Amniotic stem cell (primary cell): Measurements from ENCODE around the gene TTC13.

ENCODE experiments used
- DNase-seq: peaks from one replicate; lab custom pipeline; 2025; lab: John Stamatoyannopoulos, UW

The TTC13 gene

DNA sequence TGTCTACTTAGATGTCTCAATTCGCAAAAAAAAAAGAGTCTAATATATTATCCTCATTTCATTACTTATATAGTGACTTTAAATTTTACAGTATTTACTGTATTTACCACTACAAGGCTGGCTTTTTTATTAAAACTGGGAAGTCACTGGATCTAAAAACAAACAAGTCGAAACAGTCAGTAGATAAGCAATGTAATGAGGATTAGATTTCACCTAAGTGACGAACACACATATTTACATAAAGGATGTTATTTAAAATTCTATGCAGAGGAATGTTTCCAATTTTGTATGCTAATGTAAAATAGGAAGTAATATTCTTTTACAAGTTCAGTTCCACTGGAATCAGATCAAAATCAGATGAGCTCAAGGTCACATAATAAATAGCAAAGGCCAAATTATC lies 28.3 kb downstream of the TTC13 start:
- DNase-seq, result no peak

GRCh38 chr1:230948903-230949302 lies 29.8 kb downstream of the TTC13 start:
- DNase-seq, result no peak

DNA sequence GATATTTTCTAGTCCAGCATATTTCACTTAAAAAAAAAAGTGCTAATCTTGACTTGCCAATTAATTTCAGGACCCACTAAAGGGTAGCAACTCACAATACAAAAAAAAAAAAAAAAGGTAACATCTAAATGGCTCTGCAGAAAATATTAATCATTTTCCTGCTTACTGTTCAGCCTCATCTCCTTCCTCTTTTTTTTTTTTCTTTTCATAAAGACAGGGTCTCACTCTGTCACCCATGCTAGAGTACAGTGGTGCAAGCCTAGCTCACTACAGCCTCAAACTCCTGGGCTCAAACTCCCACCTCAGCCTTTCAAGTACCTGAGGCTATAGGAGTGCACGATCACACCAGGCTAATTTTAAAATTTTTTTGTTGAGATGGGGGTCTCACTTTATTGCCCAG lies 30.4 kb downstream of the TTC13 start:
- no peak for DNase-seq

DNA sequence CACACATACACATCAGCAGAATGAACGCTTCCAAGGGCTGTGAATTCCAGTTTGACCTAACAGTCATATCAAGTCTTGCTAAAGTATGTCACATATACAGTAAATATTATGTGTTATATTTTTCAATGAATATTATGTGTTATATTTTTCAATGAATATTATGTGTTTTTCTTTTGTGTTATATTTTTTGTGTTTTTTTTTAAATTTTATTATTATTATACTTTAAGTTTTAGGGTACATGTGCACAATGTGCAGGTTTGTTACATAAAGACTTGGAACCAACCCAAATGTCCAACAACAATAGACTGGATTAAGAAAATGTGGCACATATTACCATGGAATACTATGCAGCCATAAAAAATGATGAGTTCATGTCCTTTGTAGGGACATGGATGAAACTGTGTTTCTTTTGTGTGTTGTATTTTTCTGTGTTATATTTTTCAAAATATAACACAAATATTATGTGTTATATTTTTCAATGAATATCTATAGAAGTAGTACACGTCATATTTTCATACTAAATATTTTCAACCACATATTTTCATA lies 35.5 kb downstream of the TTC13 start:
- DNase-seq, result no peak

GRCh38 chr1:230940848-230941247 lies 37.8 kb downstream of the TTC13 start:
- DNase-seq, result peak; percentile 5

GRCh38 chr1:230939806-230940489 lies 38.7 kb downstream of the TTC13 start:
- no peak for DNase-seq

GRCh38 chr1:230938924-230939368 lies 39.7 kb downstream of the TTC13 start:
- no peak for DNase-seq

GRCh38 chr1:230937371-230937770 lies 41.3 kb downstream of the TTC13 start:
- peak; percentile 1 for DNase-seq

DNA sequence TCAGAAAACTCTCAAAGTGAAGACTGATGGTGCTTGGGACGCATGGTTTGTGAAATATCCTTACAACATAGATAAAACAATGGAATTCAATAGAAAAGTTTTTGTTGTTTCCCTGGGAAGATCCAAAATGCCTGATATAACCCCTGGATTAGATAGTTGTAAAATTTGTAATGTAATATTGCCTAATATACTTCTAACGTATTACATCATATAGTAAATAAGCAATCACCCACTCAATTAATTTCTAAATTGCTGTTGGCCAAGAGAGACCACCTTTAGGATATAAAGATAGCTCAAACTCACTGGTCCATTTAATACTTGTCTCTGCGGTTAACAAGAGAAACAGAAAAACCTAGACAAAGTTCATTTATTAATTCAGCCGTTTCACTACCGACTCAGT lies 42.2 kb downstream of the TTC13 start:
- DNase-seq, result no peak

- DNase-seq, result no peak
Measured at GRCh38 chr1:230935852-230936251, 42.8 kb downstream of the TTC13 start.

DNA sequence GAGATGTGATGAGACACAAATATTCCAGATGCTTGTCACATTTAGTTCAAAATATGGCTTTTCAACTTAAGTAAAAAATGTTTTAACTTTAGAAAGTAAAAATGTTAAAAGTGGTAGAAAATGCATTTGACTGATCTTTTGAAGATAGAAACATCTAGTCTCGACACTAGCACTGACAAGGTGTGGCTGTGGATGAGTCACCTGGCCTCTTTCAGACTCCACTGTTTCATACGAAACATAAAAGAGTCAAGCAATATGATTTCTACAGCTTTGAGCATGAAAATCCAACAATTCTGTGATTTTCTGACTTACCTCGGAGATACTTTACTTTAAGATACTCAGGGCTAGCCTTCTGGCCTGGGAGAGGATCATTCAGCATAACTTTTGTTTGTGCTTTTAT lies 47.7 kb downstream of the TTC13 start:
- DNase-seq, result no peak

- DNase-seq, result no peak
Measured at GRCh38 chr1:230926182-230926581, 52.5 kb downstream of the TTC13 start.

GRCh38 chr1:230925608-230926007 lies 53.1 kb downstream of the TTC13 start:
- no peak for DNase-seq

DNA sequence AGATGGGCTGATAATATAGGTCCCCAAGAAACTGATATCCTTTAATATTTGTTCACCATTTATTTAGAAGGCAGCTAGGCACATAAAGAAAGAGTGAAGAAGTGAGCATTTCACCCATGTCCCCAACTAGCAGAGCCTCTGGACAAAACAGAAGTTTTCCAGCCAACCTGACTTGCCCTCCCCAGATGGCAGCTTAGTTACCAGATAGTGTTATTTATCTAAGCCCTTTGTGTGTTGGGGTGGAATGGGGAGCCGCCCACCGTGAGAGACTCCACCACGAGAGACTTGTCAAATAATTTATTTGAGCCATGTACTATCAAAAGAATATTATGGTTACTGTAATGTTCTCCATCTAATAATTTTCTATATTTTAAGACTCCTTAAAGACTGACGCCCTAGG lies 55.5 kb downstream of the TTC13 start:
- no peak for DNase-seq

- no peak for DNase-seq
Measured at GRCh38 chr1:230922620-230923019, 56.0 kb downstream of the TTC13 start.

DNA sequence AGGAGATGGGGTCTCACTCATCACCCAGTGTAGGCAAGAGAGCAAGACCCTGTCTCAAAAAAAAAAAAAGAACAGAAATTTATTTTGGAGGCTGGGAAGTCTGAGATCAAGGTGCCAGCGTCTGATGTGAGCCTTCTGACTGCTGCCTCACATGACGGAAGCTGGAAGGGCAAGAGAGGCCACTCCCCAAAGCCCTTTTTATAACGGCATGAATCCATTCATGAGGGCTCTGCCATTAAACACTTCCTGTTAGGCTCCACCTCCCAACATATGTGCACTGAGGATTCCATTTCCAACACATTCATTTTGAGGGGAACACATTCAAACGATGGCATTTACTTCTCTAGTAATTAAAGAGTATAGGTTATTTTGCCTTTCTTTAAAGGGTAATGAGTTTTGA lies 59.5 kb downstream of the TTC13 start:
- DNase-seq, result no peak

DNA sequence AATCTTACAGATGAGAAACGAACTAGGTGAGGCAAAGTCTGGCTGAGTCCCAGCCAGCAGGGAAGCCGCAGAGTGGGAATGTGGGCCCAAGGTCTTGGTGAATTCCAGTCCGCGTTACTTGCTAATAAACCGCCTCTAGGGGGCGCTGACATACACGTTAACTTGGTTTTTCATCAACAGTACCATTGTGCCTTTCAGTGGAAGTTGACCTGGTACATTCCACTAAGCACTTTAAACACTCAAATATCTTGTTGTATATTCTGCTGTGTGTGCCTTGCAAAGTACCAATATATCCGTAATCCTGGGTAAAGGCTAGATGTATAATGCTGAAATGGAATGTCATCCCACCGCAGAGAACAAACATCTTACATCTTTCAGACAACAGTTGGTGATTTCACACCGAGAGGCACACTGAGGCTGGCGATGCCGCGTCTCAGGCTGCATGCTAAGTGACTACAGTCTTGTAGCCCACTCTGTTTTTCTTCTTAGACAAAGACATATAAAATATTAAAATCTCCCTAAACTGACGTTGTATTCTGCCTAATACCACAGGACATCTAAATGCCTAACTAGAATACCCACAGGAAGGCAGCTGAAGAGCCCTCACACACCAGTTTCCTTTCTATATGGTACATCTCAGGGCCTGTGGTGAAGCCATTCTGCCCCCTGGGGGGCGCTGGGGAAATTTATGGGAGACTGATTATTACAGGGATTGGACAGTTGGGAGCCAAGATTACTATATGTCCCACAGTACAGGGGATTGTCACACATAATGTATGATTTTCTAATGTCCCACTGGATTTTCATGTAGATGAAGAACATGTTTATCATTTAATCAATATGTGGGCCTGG lies 61.2 kb downstream of the TTC13 start:
- peak; percentile 30 for DNase-seq

DNA sequence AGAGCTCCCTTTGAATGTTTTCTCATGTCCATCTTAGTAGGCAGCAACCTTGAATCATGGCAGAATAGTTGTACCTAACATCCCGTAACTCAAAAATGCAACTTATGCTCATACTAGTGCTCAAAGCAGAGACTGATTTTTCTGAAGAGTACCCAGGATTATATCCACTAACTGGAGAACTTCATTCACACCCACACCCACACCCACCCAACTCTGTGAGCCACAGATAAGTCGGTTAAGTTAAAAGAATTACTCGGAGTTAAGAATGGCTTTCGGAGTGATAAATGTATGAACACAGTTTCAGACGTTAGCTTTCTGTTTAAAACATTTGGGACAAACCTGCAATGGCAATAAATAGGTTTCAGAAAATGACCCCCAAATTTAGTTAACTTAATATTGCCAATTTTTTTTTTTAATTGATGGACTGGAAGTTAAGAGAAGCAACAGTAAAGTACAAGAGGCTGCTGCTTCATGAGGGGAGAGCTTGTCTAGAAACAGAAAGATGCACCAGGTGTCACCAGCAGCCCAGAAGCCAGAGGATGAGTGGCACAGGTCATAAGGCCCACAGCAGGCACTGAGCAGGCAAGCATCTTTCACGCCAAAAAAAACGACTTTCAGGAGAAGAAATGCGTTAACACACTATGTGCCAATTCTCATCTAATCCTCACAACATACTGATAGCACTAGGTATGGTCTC lies 61.9 kb downstream of the TTC13 start:
- no peak for DNase-seq

DNA sequence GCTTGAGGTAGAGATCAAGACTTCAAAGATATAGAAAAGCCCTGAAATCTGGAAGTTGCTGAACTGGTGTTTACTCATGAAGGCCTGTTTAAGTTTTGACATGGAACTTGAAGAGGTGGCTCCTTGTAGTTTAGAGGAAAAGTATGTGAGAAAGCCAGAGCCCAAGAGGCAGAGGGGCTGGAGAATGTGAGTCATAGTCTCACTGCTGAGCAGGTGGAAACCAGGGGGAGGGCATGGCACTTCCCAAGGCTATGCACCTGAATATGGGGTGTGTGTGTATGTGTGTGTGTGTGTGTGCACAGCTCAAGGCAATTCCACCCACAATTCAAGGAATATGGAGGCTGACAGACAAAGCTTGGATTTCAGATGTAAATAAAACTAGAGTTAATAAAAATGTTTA lies 63.6 kb downstream of the TTC13 start:
- DNase-seq, result no peak

GRCh38 chr1:230913496-230913895 lies 65.2 kb downstream of the TTC13 start:
- DNase-seq, result no peak

GRCh38 chr1:230910755-230911117 lies 67.9 kb downstream of the TTC13 start:
- DNase-seq, result no peak

DNA sequence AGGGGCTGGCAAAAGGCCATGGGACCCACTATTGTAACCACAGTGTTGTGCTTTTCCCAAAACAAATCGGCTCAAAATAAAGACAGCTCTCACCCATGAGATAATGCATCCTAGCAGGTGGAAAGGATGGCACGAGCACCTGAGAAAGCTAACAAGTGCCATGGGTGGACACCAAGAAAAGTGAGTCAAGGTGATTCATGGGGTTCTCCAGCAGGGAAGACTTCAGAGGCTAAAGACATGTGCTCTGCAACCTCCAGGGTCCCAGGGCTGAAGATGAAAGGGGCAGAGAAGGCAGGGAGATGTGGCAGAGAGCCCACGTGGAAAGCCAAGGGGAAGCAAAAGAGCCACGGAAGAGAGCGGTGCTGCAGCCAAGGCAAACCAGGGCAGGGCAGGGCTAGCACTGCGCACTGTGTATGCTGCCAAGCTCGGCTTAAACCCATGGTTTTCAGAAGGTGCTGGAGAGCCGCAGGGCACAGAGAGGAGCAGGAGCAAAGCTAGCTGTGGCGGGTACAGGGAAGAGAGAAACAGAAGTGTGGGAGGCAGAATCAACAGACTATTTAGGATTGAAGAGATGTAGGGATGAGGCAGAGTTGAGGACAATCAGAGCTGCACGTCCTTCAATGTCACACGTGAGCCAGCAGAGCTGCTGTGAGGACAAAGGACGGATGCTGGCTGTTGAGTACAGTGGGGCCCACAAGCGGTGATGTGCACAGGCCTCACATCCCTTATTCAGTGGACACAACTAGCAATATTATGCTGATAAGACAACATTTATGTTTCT lies 68.5 kb downstream of the TTC13 start:
- no peak for DNase-seq
